LNCaP clone FGC (cell line): ENCODE measurements around the gene RBBP8NL.

Experiments used
- DNase-seq: peaks from one replicate; pipeline ENCODE4 v3.0.0-alpha.2; 2011; ENCODE audit warnings: low read depth
- H3K4me3 ChIP-seq: 2 replicates; pipeline ENCODE4 v1.5.1; 2011; ENCODE audit warnings: mild to moderate bottlenecking, low read depth, low read length, control low read depth
- CTCF ChIP-seq: IDR thresholded peaks from 2 replicates; pipeline ENCODE4 v1.5.1; 2012; ENCODE audit warnings: mild to moderate bottlenecking; ENCODE audit not compliant: control insufficient read depth, insufficient read depth; ENCODE audit errors: extremely low read depth

Gene RBBP8NL

GRCh38 chr20:62473717-62474603 is 46.6 kb upstream of the RBBP8NL start:
- no peak for TF ChIP-seq CTCF
- DNase-seq: no peak
- no peak overlapping the region for H3K4me3 ChIP-seq

DNA sequence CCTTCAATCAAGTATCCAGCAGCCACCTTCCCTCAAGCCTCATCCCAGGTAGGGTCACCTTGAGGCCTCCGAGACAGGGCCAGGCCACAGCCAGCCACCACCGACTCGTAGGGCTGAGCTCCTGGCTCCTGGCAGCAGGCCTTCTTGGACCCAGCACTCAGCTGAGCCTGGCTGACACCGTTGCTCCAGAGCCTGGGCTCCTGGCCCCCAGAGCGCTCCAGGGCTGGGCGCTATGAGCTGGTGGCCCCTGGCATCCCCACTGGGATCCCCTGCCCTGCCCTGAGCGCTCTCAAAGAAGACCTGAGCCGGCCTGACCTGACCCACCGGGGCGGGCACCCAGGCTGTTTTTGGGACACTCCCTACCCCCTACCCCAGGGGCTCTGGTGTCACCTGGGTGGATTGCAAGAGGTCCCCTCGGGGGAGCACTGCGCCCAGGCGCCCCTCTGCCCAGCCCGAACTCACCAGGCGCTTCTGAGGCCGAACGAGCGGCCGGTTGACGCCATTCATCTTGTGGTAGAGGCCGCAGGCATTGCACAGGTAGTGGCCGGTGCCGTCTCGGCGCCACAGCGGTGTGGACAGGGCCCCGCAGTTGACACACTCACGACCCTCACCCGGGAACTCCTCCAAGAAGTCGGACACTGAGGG is 45.7 kb upstream of the RBBP8NL start:
- TF ChIP-seq CTCF: no peak
- no peak for DNase-seq
- no peak overlapping the region for H3K4me3 ChIP-seq

GRCh38 chr20:62472138-62472940 is 45.0 kb upstream of the RBBP8NL start:
- H3K4me3 ChIP-seq: no peak overlapping the region
- TF ChIP-seq CTCF: no peak

DNA sequence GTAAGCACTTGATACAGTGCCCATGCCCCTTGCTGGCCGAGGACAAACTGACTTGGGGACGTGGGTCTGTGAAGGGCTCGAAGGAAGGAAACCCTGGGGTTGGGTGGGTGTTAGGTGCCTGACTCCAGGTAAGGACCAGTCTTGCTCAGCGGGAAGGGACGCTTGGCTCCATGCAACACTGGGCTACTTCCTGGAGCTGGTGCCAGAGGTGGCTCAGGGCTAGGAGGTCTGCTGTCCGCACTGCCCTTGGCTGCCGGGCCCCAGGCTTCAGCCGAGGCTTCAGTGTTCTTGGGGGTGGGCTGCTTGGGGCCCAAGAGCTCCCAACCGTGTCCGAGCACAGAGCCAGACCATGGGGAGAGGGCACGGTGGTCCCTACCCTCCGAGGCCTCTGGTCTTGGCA is 43.1 kb upstream of the RBBP8NL start:
- no peak overlapping the region for H3K4me3 ChIP-seq
- DNase-seq: no peak
- no peak for TF ChIP-seq CTCF

More at GRCh38 chr20:62472138-62472940, 45.0 kb upstream of the RBBP8NL start:
- no peak for DNase-seq

- DNase-seq: no peak
- no peak overlapping the region for H3K4me3 ChIP-seq
- no peak for TF ChIP-seq CTCF
These were observed 42.7 kb upstream of the RBBP8NL start for GRCh38 chr20:62470001-62470400.

- DNase-seq: no peak
- no peak for TF ChIP-seq CTCF
- no peak overlapping the region for H3K4me3 ChIP-seq
These were observed 42.0 kb upstream of the RBBP8NL start for GRCh38 chr20:62469352-62469751.
